ENCODE measurements around the gene TRPM3. TPM values are rescaled to one million over a fixed set of nuclear protein-coding genes. Genes with fewer than 3 reads are reported as not detected.

The TRPM3 gene
- total and polyA plus RNA-seq, 9 of the 15 experiments (the other 6 are each of a cell fraction or from before 2014, with no cell fraction given): 0.04 TPM; not detected in 8

DNA sequence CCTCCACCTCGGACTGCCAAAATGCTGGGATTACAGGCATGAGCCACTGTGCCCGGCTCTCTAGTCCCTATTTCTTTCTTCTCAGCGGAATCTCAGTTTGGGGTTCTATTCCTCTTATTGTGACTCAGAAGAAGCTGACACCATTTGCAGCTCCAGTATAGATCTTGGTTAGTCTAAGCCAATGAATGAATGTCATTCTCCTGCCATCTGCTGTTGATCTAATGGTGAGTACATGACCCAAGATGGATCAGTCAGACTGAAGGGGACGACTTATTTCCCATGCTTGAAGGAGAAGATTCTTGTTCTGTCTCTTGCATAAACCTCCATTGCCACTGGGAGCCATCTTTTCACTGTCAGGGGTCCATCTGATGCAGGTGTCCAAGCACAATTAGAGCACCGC lies 630.9 kb downstream of the TRPM3 start:
- no peaks in the 10 kb centered on the region for H4K20me1 ChIP-seq (replicated peaks; ENCODE audit: control insufficient read depth, insufficient read depth, low read length)
- H3K9ac ChIP-seq (ENCODE audit: insufficient read depth in 1 of 2, low read depth in 2 of 2, low read length in 2 of 2): no peak overlapping the region
- H3K9me3 ChIP-seq (replicated peaks; ENCODE audit: control insufficient read depth, insufficient read depth, low read depth, low read length): no peaks in the 10 kb centered on the region
- intact Hi-C loops (cut with micrococcal nuclease) (no loop called here), in situ Hi-C loops (cut with MboI) (no loop called here)
- H3K79me2 ChIP-seq (ENCODE audit: control insufficient read depth, insufficient read depth, low read length): no peaks in the 10 kb centered on the region
- peaks cover 9 to 21% of the 10 kb centered on the region in 2 experiments; a peak in 3 of 5 replicates for H3K4me1 ChIP-seq (replicated peaks in 1 of 2; ENCODE audit: control insufficient read depth in 2 of 2, insufficient read depth in 2 of 2, low read length in 2 of 2)
- 68% methylated on average over 5 of the region's 5 CpGs for whole genome bisulfite sequencing (ENCODE audit: insufficient coverage, low coverage, missing lambda C conversion rate)
- H3K27ac ChIP-seq (ENCODE audit: extremely low read depth, low read depth, low read length): no peak overlapping the region
- no peak overlapping the region for H2AFZ ChIP-seq (ENCODE audit: low read depth, low read length)
- no peak overlapping the region for H3K4me3 ChIP-seq
- ATAC-seq: peak; percentile 59
- ChIA-PET POLR2A (no interaction called here), CTCF (ENCODE audit: low intra/inter-chr PET ratio) (interaction anchor here (0.6 to 1.3 kb wide), 2 partner anchors 138 to 146 kb away, joined by 3 to 4 read pairs; no protein-coding TSS in a partner anchor)
- TF ChIP-seq ZNF324 (CRISPR knock-in tag; IDR thresholded peaks at IDR 0.05) (no peak), SAP30 (IDR thresholded peaks at IDR 0.05; ENCODE audit: borderline replicate concordance, insufficient read depth, low read depth, low read length, poor library complexity, severe bottlenecking) (no peak), NFYB (IDR thresholded peaks at IDR 0.05; ENCODE audit: extremely low read depth, insufficient read length) (no peak), RAD21 (CRISPR knock-in tag; conservative IDR thresholded peaks at IDR 0.05 in 1 of 2, IDR thresholded peaks at IDR 0.05 in 1 of 2) (peak; percentile 20 to 66; a peak in 3 of 4 replicates), SMARCA5 (IDR thresholded peaks at IDR 0.05) (no peak), MEIS2 (IDR thresholded peaks at IDR 0.05; ENCODE audit: partially characterized antibody) (no peak), OTX1 (CRISPR knock-in tag; IDR thresholded peaks at IDR 0.05) (no peak), TAF9B (IDR thresholded peaks at IDR 0.05; ENCODE audit: partially characterized antibody) (no peak), MYC (IDR thresholded peaks at IDR 0.05; ENCODE audit: low read depth, low read length) (no peak), MYC (CRISPR knock-in tag; IDR thresholded peaks at IDR 0.05; ENCODE audit: borderline replicate concordance, low read depth) (no peak), FOXP1 (CRISPR knock-in tag; IDR thresholded peaks at IDR 0.05) (no peak), ILF3 (IDR thresholded peaks at IDR 0.05; ENCODE audit: borderline replicate concordance) (no peak), SIN3A (IDR thresholded peaks at IDR 0.05; ENCODE audit: borderline replicate concordance in 2 of 2, control insufficient read depth in 1 of 2, low read depth in 2 of 2, low read length in 2 of 2) (no peak)
- TF ChIP-seq, protein P1, sequence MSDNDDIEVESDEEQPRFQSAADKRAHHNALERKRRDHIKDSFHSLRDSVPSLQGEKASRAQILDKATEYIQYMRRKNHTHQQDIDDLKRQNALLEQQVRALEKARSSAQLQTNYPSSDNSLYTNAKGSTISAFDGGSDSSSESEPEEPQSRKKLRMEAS (CRISPR knock-in tag; IDR thresholded peaks at IDR 0.05): no peak
- TF ChIP-seq, protein P2, sequence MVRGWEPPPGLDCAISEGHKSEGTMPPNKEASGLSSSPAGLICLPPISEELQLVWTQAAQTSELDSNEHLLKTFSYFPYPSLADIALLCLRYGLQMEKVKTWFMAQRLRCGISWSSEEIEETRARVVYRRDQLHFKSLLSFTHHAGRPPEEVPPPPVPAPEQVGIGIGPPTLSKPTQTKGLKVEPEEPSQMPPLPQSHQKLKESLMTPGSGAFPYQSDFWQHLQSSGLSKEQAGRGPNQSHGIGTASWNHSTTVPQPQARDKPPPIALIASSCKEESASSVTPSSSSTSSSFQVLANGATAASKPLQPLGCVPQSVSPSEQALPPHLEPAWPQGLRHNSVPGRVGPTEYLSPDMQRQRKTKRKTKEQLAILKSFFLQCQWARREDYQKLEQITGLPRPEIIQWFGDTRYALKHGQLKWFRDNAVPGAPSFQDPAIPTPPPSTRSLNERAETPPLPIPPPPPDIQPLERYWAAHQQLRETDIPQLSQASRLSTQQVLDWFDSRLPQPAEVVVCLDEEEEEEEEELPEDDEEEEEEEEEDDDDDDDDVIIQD (CRISPR knock-in tag; IDR thresholded peaks at IDR 0.05): no peak
- TF ChIP-seq, protein P3, sequence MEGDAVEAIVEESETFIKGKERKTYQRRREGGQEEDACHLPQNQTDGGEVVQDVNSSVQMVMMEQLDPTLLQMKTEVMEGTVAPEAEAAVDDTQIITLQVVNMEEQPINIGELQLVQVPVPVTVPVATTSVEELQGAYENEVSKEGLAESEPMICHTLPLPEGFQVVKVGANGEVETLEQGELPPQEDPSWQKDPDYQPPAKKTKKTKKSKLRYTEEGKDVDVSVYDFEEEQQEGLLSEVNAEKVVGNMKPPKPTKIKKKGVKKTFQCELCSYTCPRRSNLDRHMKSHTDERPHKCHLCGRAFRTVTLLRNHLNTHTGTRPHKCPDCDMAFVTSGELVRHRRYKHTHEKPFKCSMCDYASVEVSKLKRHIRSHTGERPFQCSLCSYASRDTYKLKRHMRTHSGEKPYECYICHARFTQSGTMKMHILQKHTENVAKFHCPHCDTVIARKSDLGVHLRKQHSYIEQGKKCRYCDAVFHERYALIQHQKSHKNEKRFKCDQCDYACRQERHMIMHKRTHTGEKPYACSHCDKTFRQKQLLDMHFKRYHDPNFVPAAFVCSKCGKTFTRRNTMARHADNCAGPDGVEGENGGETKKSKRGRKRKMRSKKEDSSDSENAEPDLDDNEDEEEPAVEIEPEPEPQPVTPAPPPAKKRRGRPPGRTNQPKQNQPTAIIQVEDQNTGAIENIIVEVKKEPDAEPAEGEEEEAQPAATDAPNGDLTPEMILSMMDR (IDR thresholded peaks at IDR 0.05 in 2 of 3, conservative IDR thresholded peaks at IDR 0.05 in 1 of 3; ENCODE audit: insufficient read depth in 2 of 3, low read depth in 1 of 3, low read length in 3 of 3): peak in 2 of 3 experiments; percentile 15 to 25; a peak in 3 of 6 replicates
- TF ChIP-seq, protein P4, sequence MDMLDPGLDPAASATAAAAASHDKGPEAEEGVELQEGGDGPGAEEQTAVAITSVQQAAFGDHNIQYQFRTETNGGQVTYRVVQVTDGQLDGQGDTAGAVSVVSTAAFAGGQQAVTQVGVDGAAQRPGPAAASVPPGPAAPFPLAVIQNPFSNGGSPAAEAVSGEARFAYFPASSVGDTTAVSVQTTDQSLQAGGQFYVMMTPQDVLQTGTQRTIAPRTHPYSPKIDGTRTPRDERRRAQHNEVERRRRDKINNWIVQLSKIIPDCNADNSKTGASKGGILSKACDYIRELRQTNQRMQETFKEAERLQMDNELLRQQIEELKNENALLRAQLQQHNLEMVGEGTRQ (CRISPR knock-in tag; IDR thresholded peaks at IDR 0.05): no peak
- FAIRE-seq: no peak
- H3K36me3 ChIP-seq (ENCODE audit: control insufficient read depth, insufficient read depth, low read length): no peaks in the 10 kb centered on the region
- H3K4me2 ChIP-seq (ENCODE audit: insufficient read depth, low read length): no peak overlapping the region
- H3K9me1 ChIP-seq (ENCODE audit: control insufficient read depth, insufficient read depth, low read length): no peaks in the 10 kb centered on the region
- no TSS peak for BruUV-seq (replicated peaks)
- DNase-seq (ENCODE audit: extremely low read depth in 1 of 4, low spot score in 3 of 4): peak in 1 of 4 experiments; percentile 18
- no peaks in the 10 kb centered on the region for H3K27me3 ChIP-seq (ENCODE audit: control insufficient read depth in 2 of 2, insufficient read depth in 2 of 2, low read length in 2 of 2)

All from K562 (cell line).